Measurements from ENCODE around the gene FBN2.
"Not testable (repeated sequence)": the region's sequence is repeated elsewhere in the genome, so short reads cannot be mapped to it uniquely, and the experiment has no call there.

Gene FBN2

GRCh38 chr5:128349044-128349858 is 188.8 kb downstream of the FBN2 start:
- DNase-seq: no peak

GRCh38 chr5:128346038-128346437 is 192.0 kb downstream of the FBN2 start:
- no peak for DNase-seq

DNA sequence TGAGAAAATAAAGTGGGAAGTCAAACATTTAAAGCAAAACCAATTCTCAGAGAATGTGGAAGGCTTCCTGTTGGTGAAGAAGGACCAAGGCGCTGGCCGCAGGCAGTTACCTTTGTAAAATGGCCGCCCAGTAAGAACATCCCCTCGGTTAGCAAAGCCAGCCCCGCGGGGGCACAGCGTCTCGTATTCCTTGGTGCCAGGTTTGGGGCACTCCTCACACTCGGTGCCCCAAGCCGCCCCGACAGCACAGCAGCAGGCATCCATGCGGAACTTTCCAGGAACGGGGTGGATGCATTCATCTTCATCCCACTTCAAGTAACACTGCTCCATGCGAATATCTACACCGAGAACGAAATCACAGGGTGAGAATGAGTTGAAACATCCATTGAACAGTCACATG is 192.8 kb downstream of the FBN2 start:
- no peak for DNase-seq

GRCh38 chr5:128343168-128343567 is 194.9 kb downstream of the FBN2 start:
- DNase-seq: no peak

DNA sequence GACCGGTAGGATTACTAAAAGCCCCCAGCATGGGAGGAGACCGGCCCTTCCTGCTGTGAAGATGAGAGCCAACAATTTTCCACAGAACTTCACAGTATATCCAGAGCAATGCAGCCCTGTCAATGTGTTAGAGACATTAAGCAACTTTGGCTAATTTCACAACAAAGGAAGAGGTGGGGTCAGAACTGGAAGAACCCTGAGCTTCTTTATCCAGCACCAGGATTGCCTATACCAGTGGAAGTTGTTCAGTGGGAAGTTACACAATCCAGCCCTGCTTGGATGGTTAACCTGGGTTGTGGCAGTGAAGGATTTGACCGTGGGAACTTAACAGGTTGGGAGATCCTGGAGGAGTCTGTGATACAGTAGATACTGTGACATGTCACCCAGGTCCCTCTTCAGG is 197.0 kb downstream of the FBN2 start:
- no peak for DNase-seq

DNA sequence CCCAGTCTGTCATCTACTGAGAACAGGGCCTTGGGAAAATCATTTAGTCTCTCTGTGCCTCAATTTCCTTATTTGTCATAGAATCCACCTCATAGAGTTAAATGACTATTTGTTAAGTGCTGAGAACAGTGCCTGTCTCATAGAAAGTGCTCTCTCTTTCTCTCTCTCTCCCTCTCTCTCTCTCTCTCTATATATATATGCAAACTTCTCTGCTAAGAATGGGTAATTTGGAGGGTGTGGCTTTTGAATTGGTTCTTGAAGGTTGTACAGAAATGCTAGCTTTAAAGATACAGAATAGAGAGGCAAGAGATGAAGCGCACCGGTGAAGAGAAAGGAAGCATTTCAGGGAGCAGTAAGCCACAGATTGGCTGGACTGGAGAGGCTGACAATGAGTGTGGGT is 197.4 kb downstream of the FBN2 start:
- DNase-seq: no peak

- no peak for DNase-seq
Measured at GRCh38 chr5:128339585-128339984, 198.5 kb downstream of the FBN2 start.

- DNase-seq: no peak
Measured at GRCh38 chr5:128338649-128339048, 199.4 kb downstream of the FBN2 start.

DNA sequence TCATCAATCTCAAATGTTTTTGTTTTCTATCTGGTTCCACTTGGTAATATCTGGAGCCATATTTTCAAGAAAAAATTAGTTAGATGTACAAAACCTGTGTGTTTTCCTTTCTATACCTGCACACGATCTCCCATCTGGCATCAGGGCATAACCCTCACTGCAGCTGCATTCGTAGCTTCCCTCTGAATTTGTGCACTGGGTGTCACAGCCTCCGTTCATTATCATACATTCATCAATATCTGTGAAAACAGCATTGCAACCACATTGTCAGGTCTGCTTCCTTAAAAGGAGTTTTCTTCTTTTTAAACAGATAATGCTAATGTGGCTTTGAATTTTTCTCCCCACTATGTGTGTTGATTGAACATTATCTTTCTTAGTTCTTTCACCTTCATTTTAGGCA is 202.7 kb downstream of the FBN2 start:
- DNase-seq: no peak

GRCh38 chr5:128334010-128334716 is 203.9 kb downstream of the FBN2 start:
- no peak for DNase-seq

GRCh38 chr5:128331261-128331660 is 206.8 kb downstream of the FBN2 start:
- no peak for DNase-seq

- DNase-seq: no peak
Measured at GRCh38 chr5:128329386-128329939, 208.6 kb downstream of the FBN2 start.

DNA sequence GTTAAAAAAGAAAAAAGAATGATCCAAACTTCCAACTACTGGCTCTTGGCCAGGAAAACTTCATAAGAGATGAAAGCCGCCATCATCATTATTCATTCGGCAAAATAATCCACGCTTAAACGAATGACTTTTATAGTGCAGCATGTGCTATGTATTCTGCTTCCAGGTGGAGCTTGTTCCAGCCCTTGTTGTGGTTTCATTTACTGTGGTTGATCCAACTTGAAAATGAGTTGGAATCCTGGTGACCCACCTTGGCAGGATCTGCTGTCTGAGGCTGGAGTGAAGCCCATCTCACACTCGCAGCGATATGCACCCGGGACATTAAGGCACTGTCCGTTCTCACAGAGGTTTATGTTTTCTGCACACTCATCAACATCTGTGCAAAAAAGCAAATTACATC is 209.6 kb downstream of the FBN2 start:
- no peak for DNase-seq

- DNase-seq: no peak
Measured at GRCh38 chr5:128328007-128328406, 210.0 kb downstream of the FBN2 start.

DNA sequence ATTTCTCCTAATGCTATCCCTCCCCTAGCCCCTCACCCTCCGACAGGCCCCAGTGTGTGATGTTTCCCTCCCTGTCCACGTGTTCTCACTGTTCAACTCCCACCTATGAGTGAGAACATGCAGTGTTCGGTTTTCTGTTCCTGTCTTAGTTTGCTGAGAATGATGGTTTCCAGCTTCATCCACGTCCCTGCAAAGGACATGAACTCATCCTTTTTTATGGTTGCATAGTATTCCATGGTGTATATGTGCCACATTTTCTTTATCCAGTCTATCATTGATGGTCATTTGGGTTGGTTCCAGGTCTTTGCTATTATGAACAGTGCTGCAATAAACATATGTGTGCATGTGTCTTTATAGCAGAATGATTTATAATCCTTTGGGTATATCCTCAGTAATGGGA is 216.6 kb downstream of the FBN2 start:
- DNase-seq: not testable (repeated sequence)

DNA sequence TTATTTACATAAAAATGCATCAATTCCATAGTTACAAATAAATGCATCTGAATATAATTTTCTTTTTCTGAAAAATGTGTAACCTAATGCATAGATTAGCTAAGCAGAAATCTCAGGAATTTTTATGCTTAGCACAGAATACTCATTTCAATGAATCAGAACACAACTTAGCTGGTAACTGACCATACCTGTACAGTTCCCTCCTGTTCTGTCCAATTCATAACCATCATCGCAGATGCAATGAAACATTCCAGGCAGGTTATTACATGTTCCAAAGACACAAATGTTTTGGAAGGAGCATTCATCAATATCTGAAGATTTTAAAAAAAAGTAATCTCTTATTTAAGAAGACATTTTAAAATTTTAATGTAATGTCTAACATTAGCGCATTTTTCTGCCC is 219.4 kb downstream of the FBN2 start:
- no peak for DNase-seq

DNA sequence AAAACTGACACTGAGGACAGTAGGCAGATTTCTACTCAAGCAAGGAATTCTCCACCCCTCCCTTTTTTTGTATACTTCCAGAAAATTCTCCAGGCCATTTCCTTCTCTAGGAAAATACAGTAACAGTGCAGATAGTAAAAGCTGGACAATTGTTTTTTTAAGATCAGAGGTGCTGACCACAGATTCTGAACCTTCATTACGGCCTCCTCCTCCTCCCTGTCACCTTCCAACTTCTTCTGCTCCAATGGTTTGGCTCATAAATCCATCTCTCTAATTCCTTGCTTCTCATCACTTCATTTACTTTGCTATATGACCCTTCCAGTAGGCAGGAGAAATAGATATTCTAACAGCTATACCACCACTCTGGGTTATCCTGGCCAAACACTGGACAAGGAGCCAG is 220.6 kb downstream of the FBN2 start:
- no peak for DNase-seq

DNA sequence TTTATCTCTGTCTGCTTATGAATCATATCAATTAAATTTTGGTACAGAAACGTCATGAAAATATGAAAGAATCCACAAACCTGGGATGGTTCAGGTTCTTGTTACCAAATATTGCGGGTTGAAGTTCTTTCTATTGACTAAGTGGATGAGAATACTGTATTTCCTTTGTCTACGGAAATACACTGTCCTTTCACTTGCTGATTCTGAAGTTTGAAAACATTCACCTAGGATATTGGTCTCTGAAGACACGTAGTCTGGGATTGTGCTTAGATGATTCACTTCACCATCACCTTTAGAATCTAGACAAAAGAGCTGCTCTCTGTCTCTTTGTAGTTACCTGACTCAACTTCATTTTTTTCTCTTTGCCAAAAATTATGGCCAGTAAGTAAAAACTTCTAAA is 222.4 kb downstream of the FBN2 start:
- no peak for DNase-seq

DNA sequence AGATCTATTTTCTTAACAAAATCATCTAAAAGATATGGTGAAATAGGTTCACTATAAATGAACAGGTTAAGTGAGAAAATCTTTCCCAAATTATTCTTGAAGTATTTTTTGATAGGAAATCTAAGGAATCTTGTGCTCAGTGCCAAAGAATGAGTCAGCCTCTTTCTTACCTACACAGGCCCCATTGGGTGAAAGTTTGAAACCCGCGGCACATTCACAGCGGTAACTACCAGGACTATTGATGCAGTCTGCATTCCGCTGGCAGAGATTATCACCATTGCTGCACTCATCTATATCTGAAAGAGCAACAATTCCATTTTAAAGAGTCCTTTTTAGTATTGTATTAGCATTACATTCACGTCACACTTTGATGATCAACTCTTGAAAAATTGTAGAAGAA is 232.7 kb downstream of the FBN2 start:
- no peak for DNase-seq

DNA sequence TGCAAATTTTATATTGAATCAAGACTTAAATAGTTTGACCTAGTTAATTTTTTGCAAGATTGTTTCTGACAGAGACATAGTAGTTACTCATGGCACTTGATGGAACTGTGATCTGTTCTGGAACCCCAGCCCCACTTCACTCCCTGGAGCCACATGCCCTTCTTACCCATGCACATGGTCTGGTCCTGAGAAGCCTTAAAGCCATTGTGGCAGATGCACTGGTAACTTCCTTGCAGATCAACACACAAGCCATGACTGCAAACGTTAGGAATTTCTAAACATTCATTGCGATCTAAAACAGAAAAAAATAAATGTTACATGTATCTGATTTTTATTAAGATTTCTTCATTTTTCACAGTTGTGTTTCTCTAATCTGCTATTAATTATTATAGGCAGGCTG is 233.3 kb downstream of the FBN2 start:
- DNase-seq: no peak

GRCh38 chr5:128304088-128304487 is 234.0 kb downstream of the FBN2 start:
- DNase-seq: no peak

DNA sequence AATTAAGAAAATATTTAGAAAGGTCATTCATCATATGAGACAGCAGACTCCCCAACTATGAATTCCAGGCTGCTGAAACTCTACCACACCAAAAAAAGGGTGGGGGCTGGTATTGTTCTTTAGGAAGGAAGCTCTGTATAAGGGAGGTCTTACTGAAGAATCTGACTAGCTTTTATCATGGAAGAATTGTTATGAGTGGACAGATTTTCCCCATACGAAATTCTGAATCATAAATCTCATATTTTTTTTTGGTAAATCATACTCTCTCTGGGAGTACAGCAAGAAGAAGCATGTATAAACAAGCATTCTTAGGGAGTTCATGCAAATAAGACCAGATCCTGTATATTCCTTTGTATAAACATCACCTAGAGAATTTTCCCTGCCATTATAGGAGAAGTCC is 234.5 kb downstream of the FBN2 start:
- DNase-seq: no peak

DNA sequence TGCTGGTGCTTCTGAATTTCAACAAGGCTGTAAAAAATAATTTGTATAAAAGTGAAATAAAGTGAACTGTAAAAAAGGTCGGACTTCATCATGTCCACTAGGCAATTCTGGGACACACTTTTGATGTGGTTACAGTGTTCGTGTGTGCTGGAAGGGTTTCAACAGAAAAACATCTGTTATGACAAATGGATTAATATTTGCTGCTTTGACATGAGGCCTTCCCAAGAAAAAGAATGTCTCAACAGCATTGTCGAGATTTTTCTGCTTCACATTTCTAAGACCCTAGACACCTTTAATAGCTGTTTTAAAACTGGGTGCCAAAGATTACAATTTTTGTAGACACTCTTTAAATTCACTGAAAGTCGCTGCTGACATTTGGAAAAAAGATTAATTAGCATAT is 237.9 kb downstream of the FBN2 start:
- no peak for DNase-seq

DNA sequence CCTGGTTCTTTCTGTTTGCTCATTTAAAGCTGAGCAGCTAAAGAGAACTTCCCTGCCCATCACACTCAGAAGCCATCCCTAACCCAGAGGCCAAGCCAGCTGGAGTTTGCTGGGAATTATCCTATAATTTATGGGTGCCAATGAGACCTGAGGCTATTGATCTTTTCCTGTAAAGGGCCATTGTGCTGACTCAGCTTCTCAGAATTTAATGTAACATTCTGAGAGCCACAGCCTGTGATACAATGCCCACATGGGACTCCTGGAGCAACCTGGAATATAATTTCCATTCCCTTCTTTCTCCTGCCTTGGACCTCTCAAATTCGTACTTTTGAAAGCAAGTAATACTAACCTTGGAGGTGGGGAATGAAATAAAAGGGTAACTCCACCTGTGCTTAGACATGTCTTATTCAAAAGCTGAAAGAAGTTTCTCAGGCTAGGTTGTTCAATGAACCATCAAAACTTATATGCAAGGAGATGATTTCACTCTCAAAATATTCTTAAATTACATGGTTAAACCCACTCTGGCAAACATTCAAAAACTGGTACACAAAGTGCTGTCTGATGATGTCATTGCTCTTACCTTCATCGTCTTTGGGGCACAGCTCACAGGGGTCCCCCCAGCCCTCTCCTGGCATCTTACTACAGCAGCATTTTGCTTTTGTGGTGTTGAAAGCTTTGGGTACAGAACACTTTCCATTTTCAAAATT is 247.7 kb downstream of the FBN2 start:
- no peak for DNase-seq
